Neural cell (in vitro differentiated cells): ENCODE measurements around the gene MAIP1. TPM values are rescaled to one million over a fixed set of nuclear protein-coding genes. Genes with fewer than 3 reads are reported as not detected.

Experiments used
- H2AFZ ChIP-seq: fragments of 200-600, 300-800 bp; sonication (generic), shearing (Covaris generic); 2 replicates; pipeline ENCODE4 v1.6.0; 2014; ENCODE audit warnings: low read depth, mild to moderate bottlenecking, antibody characterized with exemption, low read length, moderate library complexity
- H3F3A ChIP-seq: fragments of 200-600 bp; shearing (Covaris generic); 2 replicates; pipeline ENCODE4 v1.6.1; 2016; ENCODE audit warnings: mild to moderate bottlenecking, moderate library complexity, mixed read lengths, antibody characterized with exemption, low read length; ENCODE audit not compliant: insufficient read depth, poor library complexity, severe bottlenecking
- H3K27ac ChIP-seq: fragments of 200-600, 300-800 bp; sonication (generic), shearing (Covaris generic); 2 replicates; pipeline ENCODE4 v1.5.1; 2014; ENCODE audit warnings: mild to moderate bottlenecking, low read length, moderate library complexity
- H3K27me3 ChIP-seq: fragments of 300-800, 200-600 bp; sonication (generic), shearing (Covaris generic); 2 replicates; pipeline ENCODE4 v1.6.0; 2014; ENCODE audit warnings: mild to moderate bottlenecking, low read depth, low read length, moderate library complexity; ENCODE audit not compliant: insufficient read depth
- H3K36me3 ChIP-seq: fragments of 300-800, 200-600 bp; sonication (generic), shearing (Covaris generic); 2 replicates; pipeline ENCODE4 v1.5.1; 2014; ENCODE audit warnings: mild to moderate bottlenecking, antibody characterized with exemption, low read length, moderate library complexity; ENCODE audit not compliant: insufficient read depth
- H3K4me2 ChIP-seq: fragments of 300-800, 200-600 bp; sonication (generic), shearing (Covaris generic); 2 replicates; pipeline ENCODE4 v1.6.0; 2014; ENCODE audit warnings: mild to moderate bottlenecking, low read length
- H3K4me3 ChIP-seq: fragments of 300-800, 200-600 bp; sonication (generic), shearing (Covaris generic); 2 replicates; pipeline ENCODE4 v1.5.1; 2014; ENCODE audit warnings: mild to moderate bottlenecking, low read length, moderate library complexity
- H3K79me2 ChIP-seq: fragments of 200-600 bp; shearing (Covaris generic); replicated peaks from 2 replicates; pipeline ENCODE4 v1.6.0; 2014; ENCODE audit warnings: mild to moderate bottlenecking, low read length, moderate library complexity; ENCODE audit not compliant: insufficient read depth
- H3K9ac ChIP-seq: fragments of 300-800, 200-600 bp; sonication (generic), shearing (Covaris generic); 2 replicates; pipeline ENCODE4 v1.6.1; 2016; ENCODE audit warnings: mild to moderate bottlenecking, low read length, mixed read lengths
- H3K9me2 ChIP-seq: fragments of 200-600 bp; shearing (Covaris generic); 2 replicates; pipeline ENCODE4 v1.6.1; 2016; ENCODE audit warnings: mild to moderate bottlenecking, low read length, mixed read lengths; ENCODE audit not compliant: insufficient read depth
- H3K9me3 ChIP-seq: fragments of 200-600, 300-800 bp; sonication (generic), shearing (Covaris generic); 2 replicates; pipeline ENCODE4 v1.6.1; 2016; ENCODE audit warnings: mild to moderate bottlenecking, mixed run types, low read length, moderate library complexity, mixed read lengths
- H4K20me1 ChIP-seq: fragments of 200-600 bp; shearing (Covaris generic); 2 replicates; pipeline ENCODE4 v1.6.1; 2016; ENCODE audit warnings: mild to moderate bottlenecking, mixed run types; ENCODE audit not compliant: insufficient read depth
- CTCF ChIP-seq: fragments of 450-650 bp; IDR thresholded peaks from 2 replicates; pipeline ENCODE4 v1.5.1; 2014; ENCODE audit warnings: antibody characterized with exemption, mild to moderate bottlenecking, moderate library complexity; ENCODE audit not compliant: poor library complexity, severe bottlenecking
- EP300 ChIP-seq: fragments of 450-650 bp; conservative IDR thresholded peaks from 2 replicates; pipeline ENCODE4 v1.6.1; 2014; ENCODE audit warnings: antibody characterized with exemption, mild to moderate bottlenecking, moderate library complexity; ENCODE audit not compliant: poor library complexity, severe bottlenecking
- EZH2 ChIP-seq: fragments of 200-600, 300-800 bp; shearing (Covaris generic), sonication (generic); IDR thresholded peaks from 2 replicates; pipeline ENCODE4 v1.6.1; 2014; ENCODE audit warnings: antibody characterized with exemption, low read length, borderline replicate concordance, mild to moderate bottlenecking; ENCODE audit not compliant: insufficient read depth, poor library complexity, severe bottlenecking
- MXI1 ChIP-seq: fragments of 450-650 bp; conservative IDR thresholded peaks from 2 replicates; pipeline ENCODE4 v1.6.1; 2014; ENCODE audit warnings: antibody characterized with exemption, mild to moderate bottlenecking; ENCODE audit not compliant: poor library complexity, severe bottlenecking
- POLR2AphosphoS5 ChIP-seq: IDR thresholded peaks from 2 replicates; pipeline ENCODE4 v1.6.1; 2012
- RAD21 ChIP-seq: fragments of 450-650 bp; conservative IDR thresholded peaks from 2 replicates; pipeline ENCODE4 v1.6.1; 2014; ENCODE audit warnings: antibody characterized with exemption, mild to moderate bottlenecking, moderate library complexity
- REST ChIP-seq: IDR thresholded peaks from 2 replicates; pipeline ENCODE4 v1.6.1; 2012; ENCODE audit warnings: borderline replicate concordance
- SMC3 ChIP-seq: fragments of 450-650 bp; conservative IDR thresholded peaks from 2 replicates; pipeline ENCODE4 v1.6.1; 2014; ENCODE audit warnings: antibody characterized with exemption, mild to moderate bottlenecking, moderate library complexity; ENCODE audit not compliant: poor library complexity
- TAF1 ChIP-seq: IDR thresholded peaks from 2 replicates; pipeline ENCODE4 v1.6.1; 2012; ENCODE audit warnings: low read depth
- polyA plus RNA-seq: library from polyadenylated mRNA; depleted of rRNA; stranded (reverse); fragments of >200 nt; gene quantifications from 2 replicates; pipeline ENCODE4 v1.2.3, GENCODE V29; 2014

Gene MAIP1
- polyA plus RNA-seq, 1 donor from 2014 or later, result 24.1 TPM

GRCh38 chr2:200005675-200006074 is 50.3 kb downstream of the MAIP1 start:
- H3K4me2 ChIP-seq, result no peak overlapping the region
- H3K4me3 ChIP-seq, result no peak overlapping the region
- no peaks in the 10 kb centered on the region for H3K79me2 ChIP-seq
- H4K20me1 ChIP-seq, result no peaks in the 10 kb centered on the region
- no peak overlapping the region for H3K27ac ChIP-seq
- no peak overlapping the region for H2AFZ ChIP-seq
- TF ChIP-seq SMC3 (no peak), POLR2AphosphoS5 (no peak), REST (no peak), EZH2 (no peak), TAF1 (no peak), RAD21 (no peak), EP300 (no peak), MXI1 (no peak), CTCF (no peak)
- no peaks in the 10 kb centered on the region for H3F3A ChIP-seq
- no peak overlapping the region for H3K9ac ChIP-seq
- no peaks in the 10 kb centered on the region for H3K9me2 ChIP-seq
- no peaks in the 10 kb centered on the region for H3K36me3 ChIP-seq
- no peaks in the 10 kb centered on the region for H3K27me3 ChIP-seq
- no peaks in the 10 kb centered on the region for H3K9me3 ChIP-seq

- Histone ChIP-seq H3F3A (no peaks in the 10 kb centered on the region), H3K4me3 (no peak overlapping the region), H3K9me2 (no peaks in the 10 kb centered on the region), H3K36me3 (no peaks in the 10 kb centered on the region), H4K20me1 (no peaks in the 10 kb centered on the region), H3K27me3 (no peaks in the 10 kb centered on the region), H3K4me2 (no peak overlapping the region), H3K27ac (no peak overlapping the region), H3K9me3 (no peaks in the 10 kb centered on the region), H3K79me2 (no peaks in the 10 kb centered on the region), H3K9ac (no peak overlapping the region), H2AFZ (no peak overlapping the region)
- no peak for TF ChIP-seq SMC3
- TF ChIP-seq MXI1, result no peak
- no peak for TF ChIP-seq REST
- no peak for TF ChIP-seq EZH2
- no peak for TF ChIP-seq EP300
- TF ChIP-seq POLR2AphosphoS5, result no peak
- no peak for TF ChIP-seq TAF1
- TF ChIP-seq CTCF, result no peak
These were observed 51.9 kb downstream of the MAIP1 start for GRCh38 chr2:200007306-200007705.
